HG03108 (cell line): ENCODE measurements around the gene FAM83B.
"Not testable (repeated sequence)": the region's sequence is repeated elsewhere in the genome, so short reads cannot be mapped to it uniquely, and the experiment has no call there.

ENCODE experiments used
- ATAC-seq: cut with Tn5 transposase; IDR thresholded peaks from one replicate; pipeline ENCODE4 v1.9.1; 2021; ENCODE audit warnings: moderate library complexity; ENCODE audit not compliant: unreplicated experiment

Gene FAM83B

GRCh38 chr6:54971825-54972224 lies 125.3 kb downstream of the FAM83B start:
- no peak for ATAC-seq

GRCh38 chr6:54979161-54979560 lies 132.6 kb downstream of the FAM83B start:
- not testable (repeated sequence) for ATAC-seq

GRCh38 chr6:54980511-54981275 lies 134.1 kb downstream of the FAM83B start:
- no peak for ATAC-seq

- no peak for ATAC-seq
Measured at GRCh38 chr6:54981276-54981609, 134.7 kb downstream of the FAM83B start.

- ATAC-seq: no peak
Measured at GRCh38 chr6:54981647-54982046, 135.1 kb downstream of the FAM83B start.

GRCh38 chr6:54987633-54988290 lies 141.2 kb downstream of the FAM83B start:
- ATAC-seq: no peak

GRCh38 chr6:54988576-54988975 lies 142.0 kb downstream of the FAM83B start:
- no peak for ATAC-seq

GRCh38 chr6:54990001-54990400 lies 143.4 kb downstream of the FAM83B start:
- no peak for ATAC-seq
